GM18868 (cell line): ENCODE measurements around the gene LCOR.

ENCODE experiments used
- ATAC-seq: cut with Tn5 transposase; IDR thresholded peaks from one replicate; pipeline ENCODE4 v1.9.1; 2021; ENCODE audit warnings: mild to moderate bottlenecking, moderate library complexity; ENCODE audit not compliant: unreplicated experiment

LCOR gene

GRCh38 chr10:96889415-96890171 is 57.5 kb downstream of the LCOR start:
- ATAC-seq: no peak

- no peak for ATAC-seq
Observed at GRCh38 chr10:96890172-96890513, 58.0 kb downstream of the LCOR start.

- no peak for ATAC-seq
Observed at GRCh38 chr10:96890580-96890979, 58.5 kb downstream of the LCOR start.

- no peak for ATAC-seq
Observed at GRCh38 chr10:96891840-96892239, 59.7 kb downstream of the LCOR start.

GRCh38 chr10:96895662-96896424 is 63.7 kb downstream of the LCOR start:
- no peak for ATAC-seq

GRCh38 chr10:96896884-96897589 is 64.9 kb downstream of the LCOR start:
- no peak for ATAC-seq

GRCh38 chr10:96902117-96902516 is 70.0 kb downstream of the LCOR start:
- ATAC-seq: no peak

- ATAC-seq: no peak
Observed at GRCh38 chr10:96902731-96903358, 70.7 kb downstream of the LCOR start.

GRCh38 chr10:96904648-96905047 is 72.5 kb downstream of the LCOR start:
- no peak for ATAC-seq

GRCh38 chr10:96906864-96907263 is 74.8 kb downstream of the LCOR start:
- ATAC-seq: no peak

GRCh38 chr10:96910488-96911395 is 78.6 kb downstream of the LCOR start:
- ATAC-seq: no peak

GRCh38 chr10:96912405-96912804 is 80.3 kb downstream of the LCOR start:
- no peak for ATAC-seq

- ATAC-seq: no peak
Observed at GRCh38 chr10:96913906-96914305, 81.8 kb downstream of the LCOR start.

- ATAC-seq: no peak
Observed at GRCh38 chr10:96917628-96918027, 85.5 kb downstream of the LCOR start.

- ATAC-seq: no peak
Observed at GRCh38 chr10:96918214-96919002, 86.3 kb downstream of the LCOR start.

GRCh38 chr10:96919785-96920430 is 87.8 kb downstream of the LCOR start:
- ATAC-seq: no peak

GRCh38 chr10:96921655-96922054 is 89.6 kb downstream of the LCOR start:
- ATAC-seq: no peak

- no peak for ATAC-seq
Observed at GRCh38 chr10:96922978-96923948, 91.2 kb downstream of the LCOR start.
